ENCODE results near the gene CCAR1.

- TF ChIP-seq, protein P1, sequence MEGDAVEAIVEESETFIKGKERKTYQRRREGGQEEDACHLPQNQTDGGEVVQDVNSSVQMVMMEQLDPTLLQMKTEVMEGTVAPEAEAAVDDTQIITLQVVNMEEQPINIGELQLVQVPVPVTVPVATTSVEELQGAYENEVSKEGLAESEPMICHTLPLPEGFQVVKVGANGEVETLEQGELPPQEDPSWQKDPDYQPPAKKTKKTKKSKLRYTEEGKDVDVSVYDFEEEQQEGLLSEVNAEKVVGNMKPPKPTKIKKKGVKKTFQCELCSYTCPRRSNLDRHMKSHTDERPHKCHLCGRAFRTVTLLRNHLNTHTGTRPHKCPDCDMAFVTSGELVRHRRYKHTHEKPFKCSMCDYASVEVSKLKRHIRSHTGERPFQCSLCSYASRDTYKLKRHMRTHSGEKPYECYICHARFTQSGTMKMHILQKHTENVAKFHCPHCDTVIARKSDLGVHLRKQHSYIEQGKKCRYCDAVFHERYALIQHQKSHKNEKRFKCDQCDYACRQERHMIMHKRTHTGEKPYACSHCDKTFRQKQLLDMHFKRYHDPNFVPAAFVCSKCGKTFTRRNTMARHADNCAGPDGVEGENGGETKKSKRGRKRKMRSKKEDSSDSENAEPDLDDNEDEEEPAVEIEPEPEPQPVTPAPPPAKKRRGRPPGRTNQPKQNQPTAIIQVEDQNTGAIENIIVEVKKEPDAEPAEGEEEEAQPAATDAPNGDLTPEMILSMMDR (conservative IDR thresholded peaks at IDR 0.05; ENCODE audit: low read depth, low read length), result no peak
- TF ChIP-seq POLR2A (IDR thresholded peaks at IDR 0.05; ENCODE audit: low read depth, low read length) (no peak), FOS (IDR thresholded peaks at IDR 0.05; ENCODE audit: low read depth, low read length) (no peak), NFE2L2 (IDR thresholded peaks at IDR 0.05; ENCODE audit: low read depth, low read length) (no peak), MAFK (IDR thresholded peaks at IDR 0.05; ENCODE audit: low read depth, low read length) (no peak), RAD21 (IDR thresholded peaks at IDR 0.05; ENCODE audit: low read length) (no peak), MXI1 (IDR thresholded peaks at IDR 0.05; ENCODE audit: borderline replicate concordance, low read depth, low read length) (no peak), USF2 (IDR thresholded peaks at IDR 0.05; ENCODE audit: low read depth, low read length) (no peak)
Measured at GRCh38 chr10:68735119-68735518, 14.1 kb downstream of the CCAR1 start.

All from IMR-90 (cell line).